ENCODE data around the gene JAML.
"Not testable (repeated sequence)": the region's sequence is repeated elsewhere in the genome, so short reads cannot be mapped to it uniquely, and the experiment has no call there.

Gene JAML

GRCh38 chr11:118193910-118194566, 30.8 kb downstream of the JAML start:
- no peak for DNase-seq (ENCODE audit: low read depth, low spot score)

GRCh38 chr11:118192817-118193216, 32.0 kb downstream of the JAML start:
- DNase-seq (ENCODE audit: low read depth, low spot score) = not testable (repeated sequence)

- DNase-seq (ENCODE audit: low read depth, low spot score) = not testable (repeated sequence)
Measured at GRCh38 chr11:118190942-118191506, 33.8 kb downstream of the JAML start.

DNA sequence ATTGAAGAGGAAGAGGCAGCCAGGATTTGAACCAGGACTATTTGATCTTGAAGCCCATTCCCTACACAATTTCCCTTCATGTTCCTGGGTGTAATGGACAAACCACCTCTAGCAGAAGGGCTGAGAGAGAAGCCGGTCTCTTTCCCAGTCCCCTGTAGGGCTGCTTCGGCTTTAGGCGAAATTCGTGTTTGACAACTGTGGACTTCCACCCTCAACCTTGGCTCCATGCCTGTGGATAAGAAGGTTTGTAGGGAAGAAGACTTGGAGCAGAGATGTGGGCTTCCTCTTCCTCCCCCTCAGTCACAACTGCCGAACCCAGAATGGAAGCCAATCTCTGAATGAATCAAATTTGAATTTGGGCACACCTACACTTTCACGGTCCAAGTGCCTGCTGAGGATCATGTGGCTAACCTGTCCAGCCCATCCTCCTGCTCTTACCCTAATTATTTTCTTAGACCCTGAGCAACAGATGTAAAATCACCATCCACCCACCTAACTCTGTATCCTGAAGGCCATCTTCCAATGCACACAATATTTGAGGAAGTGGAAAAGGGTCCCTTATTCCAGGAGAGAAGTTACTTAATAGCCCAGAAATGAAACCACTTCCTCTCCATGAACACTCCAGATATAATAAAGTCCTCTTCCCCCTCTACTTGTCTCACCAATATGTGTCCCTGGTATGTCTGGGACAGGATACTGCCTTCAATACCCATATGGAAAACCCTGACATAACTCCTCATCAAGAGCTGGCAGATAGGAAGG, 38.3 kb downstream of the JAML start:
- DNase-seq (ENCODE audit: low read depth, low spot score) = no peak

- DNase-seq (ENCODE audit: low read depth, low spot score) = no peak
Measured at GRCh38 chr11:118184784-118185579, 39.8 kb downstream of the JAML start.

- DNase-seq (ENCODE audit: low read depth, low spot score) = not testable (repeated sequence)
Measured at GRCh38 chr11:118183691-118184090, 41.1 kb downstream of the JAML start.

DNA sequence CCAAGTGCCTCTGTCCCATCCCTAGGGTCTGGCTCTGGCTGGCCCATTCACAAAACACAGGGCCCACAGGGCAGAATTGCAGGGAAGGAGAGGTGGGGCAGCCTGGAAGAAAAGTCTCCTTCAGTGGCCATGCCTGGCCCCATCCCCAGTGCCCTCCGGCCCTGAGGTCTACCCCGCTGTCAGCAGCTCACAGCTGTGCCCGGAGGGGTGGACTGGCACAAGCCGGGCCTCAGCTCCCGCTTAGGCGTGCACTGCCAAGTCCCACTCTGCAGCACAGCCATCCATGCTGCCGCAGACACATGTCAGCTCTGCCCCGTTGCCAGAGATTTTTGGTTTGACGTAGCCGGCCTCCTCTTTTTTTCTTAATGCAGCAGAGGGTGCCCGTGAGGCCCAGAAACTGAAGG, 44.5 kb downstream of the JAML start:
- no peak for DNase-seq (ENCODE audit: low read depth, low spot score)

GRCh38 chr11:118176778-118177134, 48.1 kb downstream of the JAML start:
- no peak for DNase-seq (ENCODE audit: low read depth, low spot score)

DNA sequence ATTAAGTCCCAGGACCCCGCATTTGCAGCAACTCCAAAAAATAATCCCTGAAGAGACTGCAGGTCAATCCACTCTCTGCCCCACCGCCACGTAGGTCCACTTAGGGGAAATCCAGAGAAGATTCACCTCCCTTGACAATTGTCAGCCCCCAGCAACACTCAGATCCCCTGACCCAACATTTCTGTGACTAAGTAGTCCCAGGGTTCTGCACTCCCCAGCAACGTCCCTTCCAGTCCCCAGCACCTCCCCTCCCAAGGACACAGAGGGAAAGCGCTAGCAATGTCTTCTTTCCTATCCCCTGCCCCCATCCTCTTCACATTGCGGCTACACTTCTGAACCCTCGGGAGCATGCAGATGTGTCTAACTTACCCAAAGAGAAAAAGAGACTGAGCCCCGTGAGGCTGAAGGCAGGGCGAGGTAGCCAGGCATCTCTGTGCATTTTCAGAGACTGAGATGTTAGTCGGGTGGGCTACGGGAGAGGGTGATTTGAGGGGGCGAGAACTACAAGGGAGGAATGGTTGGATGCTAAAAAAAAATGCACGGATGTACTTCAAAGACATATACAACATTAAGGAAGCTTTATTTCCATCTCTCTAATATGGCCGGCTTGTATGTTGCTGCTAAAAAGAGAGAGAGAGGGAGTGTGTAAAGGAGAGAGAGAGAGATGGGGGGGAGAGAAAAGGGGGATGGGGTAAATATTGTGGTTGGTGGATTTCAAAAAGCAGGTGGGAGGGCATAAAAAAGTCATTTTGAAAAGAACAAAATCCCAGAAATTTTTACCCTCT, 48.6 kb downstream of the JAML start, which contains the start of gene SCN2B:
Gene SCN2B (minus strand): TSS at position 647 of the 785 bp plus-strand sequence. CDS start 208 bp downstream, at position 439.
- DNase-seq (ENCODE audit: low read depth, low spot score) = no peak

DNA sequence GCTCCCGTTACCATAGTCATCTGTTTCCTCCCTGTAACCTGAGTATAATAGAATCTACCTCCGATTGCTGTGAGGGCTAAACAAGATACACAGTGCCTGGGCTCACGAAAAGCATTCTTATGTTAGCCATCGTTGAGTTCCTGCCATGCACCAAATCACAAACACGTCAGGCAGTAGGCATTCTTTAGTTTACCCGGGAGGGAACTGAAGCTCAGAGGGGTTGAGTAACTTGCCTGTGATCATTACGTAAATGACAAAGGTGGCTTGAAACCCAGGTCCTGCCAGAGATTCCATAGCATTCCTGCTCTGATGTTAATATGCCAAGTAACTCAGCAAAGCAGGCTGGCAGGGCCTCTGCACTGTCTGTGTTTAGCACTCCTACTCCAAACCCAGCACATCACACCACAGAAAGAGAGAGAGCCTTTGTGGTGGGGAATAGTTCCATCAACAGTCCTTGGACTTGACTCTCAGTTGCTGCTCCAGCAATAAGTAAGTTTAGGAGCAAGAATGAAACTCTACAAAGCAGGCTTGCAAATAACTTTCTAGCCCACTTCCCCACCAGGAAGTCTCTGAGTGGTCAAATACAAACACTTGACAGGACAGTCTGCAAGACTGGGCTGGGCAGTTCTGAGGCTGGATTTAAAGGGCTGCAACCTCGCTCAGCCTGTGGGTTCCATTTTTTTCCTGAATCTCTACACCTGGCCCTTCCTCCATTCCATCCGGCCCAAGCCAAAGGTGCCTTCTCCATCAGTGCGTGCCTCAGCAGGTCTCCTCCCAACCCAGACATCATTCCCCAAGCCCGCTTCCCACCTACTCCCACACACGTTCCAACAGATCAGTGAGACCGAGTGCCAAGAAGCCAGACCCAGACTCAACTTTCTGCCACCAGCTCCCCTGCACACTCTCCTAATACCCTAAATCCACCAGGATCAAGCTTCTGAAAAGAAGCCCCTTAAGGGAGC, 49.5 kb downstream of the JAML start:
- no peak for DNase-seq (ENCODE audit: low read depth, low spot score)

DNA sequence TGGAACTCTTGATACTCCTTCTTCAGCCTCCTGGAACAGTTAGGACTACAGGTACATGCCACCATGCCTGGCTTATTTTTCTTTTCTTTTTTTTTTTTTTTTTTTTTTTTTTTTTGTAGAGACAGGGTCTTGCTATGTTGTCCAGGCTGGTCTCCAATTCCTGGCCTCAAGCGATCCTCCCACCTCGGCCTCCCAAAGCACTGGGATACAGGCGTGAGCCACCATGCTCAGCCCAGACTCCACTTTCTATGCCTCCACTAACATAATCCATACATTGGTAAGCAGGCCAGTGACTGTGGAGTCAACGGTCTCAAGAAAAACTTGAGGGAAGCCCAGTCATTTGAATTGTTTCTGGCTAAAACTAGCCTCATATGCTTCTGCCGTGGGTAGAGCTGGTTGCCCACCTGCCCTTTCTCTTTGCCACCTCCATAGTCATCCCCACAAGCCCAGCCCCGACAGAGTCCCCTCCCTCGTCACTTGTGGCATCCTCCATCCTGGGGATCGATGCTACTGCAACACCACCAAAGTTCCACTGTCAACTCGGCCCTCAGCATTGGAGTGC, 50.7 kb downstream of the JAML start:
- DNase-seq (ENCODE audit: low read depth, low spot score) = no peak

GRCh38 chr11:118172356-118172755, 52.5 kb downstream of the JAML start:
- DNase-seq (ENCODE audit: low read depth, low spot score) = no peak

DNA sequence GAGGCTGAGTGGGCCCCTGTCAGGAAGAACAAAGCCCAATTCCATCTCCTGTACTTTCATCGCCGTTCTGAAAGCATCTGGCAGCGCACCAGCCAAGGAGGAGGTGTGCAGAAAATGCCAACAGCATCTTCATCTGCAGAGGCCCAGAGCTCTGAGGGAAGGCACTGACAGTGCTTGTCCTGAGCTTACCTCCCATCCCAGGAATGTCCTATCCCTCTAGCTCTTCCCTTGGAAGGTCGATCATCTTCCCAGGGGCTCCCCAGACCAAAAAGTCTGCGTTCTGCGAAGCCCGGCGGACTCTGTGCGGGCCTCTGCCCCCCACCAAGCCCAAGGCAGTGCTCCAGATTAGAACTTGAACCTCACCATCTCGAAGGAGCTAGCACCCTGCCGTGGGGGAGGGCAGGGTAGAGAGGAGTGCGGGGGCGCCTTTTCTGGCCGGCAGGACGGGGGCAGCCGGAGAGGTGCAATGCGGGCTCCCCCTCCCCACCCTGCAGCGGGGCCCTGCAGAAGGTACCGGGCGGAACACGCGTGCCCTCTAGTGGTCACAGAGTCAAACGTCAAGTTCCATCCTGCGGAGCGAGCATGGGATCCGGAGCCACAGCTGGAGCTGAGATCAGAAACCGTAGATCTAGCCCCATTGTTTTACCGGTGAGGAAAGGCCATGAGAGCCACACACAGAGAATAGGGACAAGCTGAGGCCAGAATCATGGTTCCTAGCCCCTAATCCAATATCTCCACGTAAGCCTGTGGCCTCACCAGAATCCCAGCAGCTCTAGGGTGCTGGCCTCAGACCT, 53.3 kb downstream of the JAML start:
- no peak for DNase-seq (ENCODE audit: low read depth, low spot score)

DNA sequence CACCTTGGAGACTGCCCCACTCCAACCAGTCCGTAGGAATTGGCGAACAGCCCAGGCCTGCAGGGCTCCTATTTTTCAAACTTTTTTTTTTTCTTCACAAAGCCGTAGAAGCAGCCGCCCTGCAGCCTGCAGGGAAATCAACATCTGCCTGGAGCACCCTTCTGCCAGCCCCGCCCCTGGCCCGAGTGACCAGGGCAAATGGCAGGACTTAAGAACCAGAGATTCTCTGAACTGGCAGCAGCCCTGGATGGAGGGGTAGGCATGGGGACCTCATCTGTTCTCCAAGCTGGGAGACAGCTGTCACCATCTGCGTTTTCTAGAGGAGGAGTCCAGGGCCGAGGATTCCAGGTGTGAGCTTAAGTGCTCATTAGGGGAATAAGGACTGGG, 53.9 kb downstream of the JAML start:
- no peak for DNase-seq (ENCODE audit: low read depth, low spot score)

DNA sequence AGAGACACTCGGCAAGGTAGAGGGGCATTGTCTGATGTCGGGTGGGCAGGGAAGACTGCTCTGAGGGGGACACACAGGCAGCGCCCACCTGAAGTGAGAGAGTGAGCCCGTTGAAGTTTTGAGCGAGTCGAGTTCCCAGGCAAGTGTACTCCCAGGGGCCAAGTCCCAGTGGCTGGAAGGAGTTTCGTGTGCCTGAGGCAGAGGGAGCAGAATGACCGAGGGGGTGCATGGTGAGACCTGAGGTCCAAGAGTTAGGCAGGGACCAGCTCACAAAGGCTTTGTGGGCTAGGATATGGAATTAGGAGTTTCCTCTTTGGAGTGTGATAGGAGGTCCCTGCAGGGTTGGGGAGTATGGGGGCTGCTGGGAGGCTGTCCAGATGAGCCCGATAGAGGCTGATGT, 54.6 kb downstream of the JAML start:
- no peak for DNase-seq (ENCODE audit: low read depth, low spot score)

- no peak for DNase-seq (ENCODE audit: low read depth, low spot score)
Measured at GRCh38 chr11:118169300-118170140, 55.3 kb downstream of the JAML start.

DNA sequence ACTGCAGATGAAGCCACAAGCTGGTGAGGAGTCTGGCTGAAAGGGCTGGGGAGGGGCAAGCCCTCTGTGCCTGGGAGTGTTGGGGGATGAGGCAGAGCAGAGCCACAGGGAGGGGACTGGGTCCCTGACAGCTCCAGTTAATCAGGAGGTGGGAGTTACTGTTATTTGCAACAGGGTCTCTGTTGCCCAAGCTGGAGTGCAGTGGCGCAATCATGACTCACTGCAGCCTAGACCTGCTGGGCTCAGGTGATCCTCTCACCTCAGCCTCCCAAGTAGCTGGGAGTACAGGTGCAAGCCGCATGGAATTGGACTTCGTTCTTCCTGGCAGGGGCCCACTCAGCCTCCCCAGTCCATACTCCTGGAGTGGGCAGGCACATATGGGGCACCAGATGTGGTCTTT, 56.1 kb downstream of the JAML start:
- no peak for DNase-seq (ENCODE audit: low read depth, low spot score)

DNA sequence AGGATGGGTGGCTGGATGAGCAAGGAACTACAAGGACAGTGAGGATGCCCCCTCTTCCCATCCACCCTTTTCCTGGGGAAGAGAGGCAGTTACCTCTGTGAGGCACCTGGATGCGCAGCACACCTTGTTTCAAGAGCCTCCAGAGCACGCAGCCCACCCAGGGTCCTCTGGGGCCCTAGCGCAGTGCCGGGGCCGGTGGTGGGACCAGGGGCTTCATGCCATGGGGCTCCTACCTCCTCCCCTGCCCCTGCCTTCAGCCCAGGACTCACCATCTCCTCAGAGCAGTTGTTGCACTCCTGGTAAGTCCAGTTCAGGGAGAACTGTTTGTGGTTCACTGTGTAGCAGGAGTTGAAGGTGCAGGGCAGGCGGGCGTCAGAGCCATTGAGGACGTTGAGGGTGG, 56.5 kb downstream of the JAML start:
- DNase-seq (ENCODE audit: low read depth, low spot score) = no peak

Measured in iPS DF 19.7 (cell line).